Measurements from ENCODE around the gene LEFTY1. TPM values are rescaled to one million over a fixed set of nuclear protein-coding genes. Genes with fewer than 3 reads are reported as not detected.

The LEFTY1 gene
- total and polyA plus RNA-seq, 2 of the 13 experiments (the other 11 are each of a cell fraction or from before 2014, with no cell fraction given): 0.29 to 0.79 TPM

DNA sequence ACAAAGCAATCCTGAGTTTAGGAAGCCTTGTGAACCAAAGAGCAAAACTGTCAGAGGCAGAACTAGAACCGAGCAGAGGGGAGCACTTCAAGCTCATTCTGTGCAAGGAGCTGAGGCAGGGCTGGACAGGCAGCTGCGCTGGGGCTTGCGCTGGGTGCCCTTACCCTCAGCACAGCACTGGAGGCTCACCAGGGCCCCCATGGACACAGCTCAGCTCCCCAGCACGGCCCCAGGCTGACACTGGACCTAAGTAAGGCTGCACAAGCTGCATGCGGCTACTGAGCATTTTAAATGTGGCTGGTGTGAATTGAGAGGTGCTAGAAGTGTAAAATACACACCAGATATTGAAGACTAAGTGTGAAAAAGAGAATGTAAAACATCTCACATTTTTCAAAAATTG is 28.8 kb downstream of the LEFTY1 start (continued):
- TF ChIP-seq ZNF879 (CRISPR knock-in tag; IDR thresholded peaks at IDR 0.05): no peak
- TF ChIP-seq RAD21 (CRISPR knock-in tag; IDR thresholded peaks at IDR 0.05): no peak

DNA sequence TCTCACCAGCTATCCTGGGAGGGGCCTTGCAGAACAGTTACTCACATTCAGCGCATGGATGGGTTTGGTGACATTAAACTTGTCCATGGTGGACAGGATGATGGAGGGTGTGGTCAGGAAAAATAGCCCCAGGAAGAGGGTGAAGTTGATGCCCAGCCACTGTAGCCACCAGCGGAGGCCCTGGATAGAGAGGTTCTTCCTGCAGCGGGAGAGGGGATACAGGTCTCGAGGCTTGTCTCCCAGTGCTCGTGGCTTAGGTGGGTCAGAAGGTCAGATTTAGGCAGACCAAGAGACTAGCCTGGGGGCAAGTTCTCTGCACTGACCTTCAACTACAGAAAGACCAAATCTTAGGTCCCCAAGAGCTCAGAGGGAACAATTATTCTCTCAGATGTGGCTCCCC is 29.8 kb downstream of the LEFTY1 start:
- ChIA-PET POLR2A (interaction anchor here (1.0 kb wide), 1 partner anchor 65 kb away, joined by 3 read pairs; the partner anchor contains the start of gene PYCR2), CTCF (ENCODE audit: low intra/inter-chr PET ratio, low total read pairs) (no interaction called here)
- no peak overlapping the region for H3K27ac ChIP-seq (ENCODE audit: extremely low read length, insufficient read depth, low read length)
- no peaks in the 10 kb centered on the region for H3K79me2 ChIP-seq (ENCODE audit: insufficient read depth, low read length)
- ATAC-seq: no peak
- no peak for FAIRE-seq
- H3K9ac ChIP-seq (ENCODE audit: insufficient read depth, low read depth, low read length): no peak overlapping the region
- H3K27me3 ChIP-seq (ENCODE audit: control insufficient read depth in 1 of 2, insufficient read depth in 2 of 2, low read length in 2 of 2): no peaks in the 10 kb centered on the region
- H2AFZ ChIP-seq (ENCODE audit: low read length): no peak overlapping the region
- no peak overlapping the region for H3K4me3 ChIP-seq (replicated peaks in 1 of 3; ENCODE audit: insufficient read depth in 1 of 3, low read depth in 2 of 3, low read length in 3 of 3)
- intact Hi-C loops (cut with micrococcal nuclease; ENCODE audit: unreplicated experiment) (no loop called here), in situ Hi-C loops (cut with HindIII; ENCODE audit: extremely low pct_ligation_motif_present, low pct_unique_long_range_greater_than_20kb) (no loop called here)
- H3K36me3 ChIP-seq (replicated peaks in 1 of 2; ENCODE audit: control insufficient read depth in 1 of 2, insufficient read depth in 2 of 2, low read length in 2 of 2): peaks cover 27 to 69% of the 10 kb centered on the region in 2 experiments; a peak in 4 of 5 replicates
- H3K9me3 ChIP-seq (ENCODE audit: low read length): no peaks in the 10 kb centered on the region
- no peaks in the 10 kb centered on the region for H4K20me1 ChIP-seq (ENCODE audit: insufficient read depth, low read length)
- H3K4me1 ChIP-seq (ENCODE audit: insufficient read depth, low read length): peaks cover 3% of the 10 kb centered on the region
- no peak overlapping the region for H3K4me2 ChIP-seq (ENCODE audit: low read depth, low read length)
- no TSS peak for BruUV-seq (replicated peaks)
- no peak for DNase-seq (ENCODE audit: low spot score)
- TF ChIP-seq CCAR2 (optimal IDR thresholded peaks at IDR 0.05; ENCODE audit: low read depth, low read length) (no peak), ZNF512B (CRISPR knock-in tag; IDR thresholded peaks at IDR 0.05; ENCODE audit: borderline replicate concordance) (no peak), KLF6 (CRISPR knock-in tag; IDR thresholded peaks at IDR 0.05) (no peak), ZBTB8A (CRISPR knock-in tag; IDR thresholded peaks at IDR 0.05; ENCODE audit: borderline replicate concordance, low read depth) (no peak), ZNF816 (CRISPR knock-in tag; IDR thresholded peaks at IDR 0.05; ENCODE audit: borderline replicate concordance) (no peak), JUN (CRISPR knock-in tag; IDR thresholded peaks at IDR 0.05) (no peak), FOXA3 (CRISPR knock-in tag; IDR thresholded peaks at IDR 0.05) (no peak), TBX3 (IDR thresholded peaks at IDR 0.05; ENCODE audit: borderline replicate concordance) (no peak), SMAD9 (CRISPR knock-in tag; IDR thresholded peaks at IDR 0.05) (no peak)
- TF ChIP-seq, protein P1, sequence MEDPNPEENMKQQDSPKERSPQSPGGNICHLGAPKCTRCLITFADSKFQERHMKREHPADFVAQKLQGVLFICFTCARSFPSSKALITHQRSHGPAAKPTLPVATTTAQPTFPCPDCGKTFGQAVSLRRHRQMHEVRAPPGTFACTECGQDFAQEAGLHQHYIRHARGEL (CRISPR knock-in tag; IDR thresholded peaks at IDR 0.05): no peak
- TF ChIP-seq, protein P2, sequence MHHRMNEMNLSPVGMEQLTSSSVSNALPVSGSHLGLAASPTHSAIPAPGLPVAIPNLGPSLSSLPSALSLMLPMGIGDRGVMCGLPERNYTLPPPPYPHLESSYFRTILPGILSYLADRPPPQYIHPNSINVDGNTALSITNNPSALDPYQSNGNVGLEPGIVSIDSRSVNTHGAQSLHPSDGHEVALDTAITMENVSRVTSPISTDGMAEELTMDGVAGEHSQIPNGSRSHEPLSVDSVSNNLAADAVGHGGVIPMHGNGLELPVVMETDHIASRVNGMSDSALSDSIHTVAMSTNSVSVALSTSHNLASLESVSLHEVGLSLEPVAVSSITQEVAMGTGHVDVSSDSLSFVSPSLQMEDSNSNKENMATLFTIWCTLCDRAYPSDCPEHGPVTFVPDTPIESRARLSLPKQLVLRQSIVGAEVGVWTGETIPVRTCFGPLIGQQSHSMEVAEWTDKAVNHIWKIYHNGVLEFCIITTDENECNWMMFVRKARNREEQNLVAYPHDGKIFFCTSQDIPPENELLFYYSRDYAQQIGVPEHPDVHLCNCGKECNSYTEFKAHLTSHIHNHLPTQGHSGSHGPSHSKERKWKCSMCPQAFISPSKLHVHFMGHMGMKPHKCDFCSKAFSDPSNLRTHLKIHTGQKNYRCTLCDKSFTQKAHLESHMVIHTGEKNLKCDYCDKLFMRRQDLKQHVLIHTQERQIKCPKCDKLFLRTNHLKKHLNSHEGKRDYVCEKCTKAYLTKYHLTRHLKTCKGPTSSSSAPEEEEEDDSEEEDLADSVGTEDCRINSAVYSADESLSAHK (CRISPR knock-in tag; IDR thresholded peaks at IDR 0.05; ENCODE audit: borderline replicate concordance): no peak
- WGBS (ENCODE audit: low lambda C conversion rate): 100% methylated on average over 3 of the region's 5 CpGs
